Hematopoietic multipotent progenitor cell treated with erythropoietin and hydrocortisone succinate and interleukin-3 and kit ligand, for 4 days (in vitro differentiated cells): ENCODE measurements around the gene GPRC6A.

Source experiments
- DNase-seq: peaks from one replicate; pipeline ENCODE4 v3.0.0-alpha.2; 2015

The GPRC6A gene

DNA sequence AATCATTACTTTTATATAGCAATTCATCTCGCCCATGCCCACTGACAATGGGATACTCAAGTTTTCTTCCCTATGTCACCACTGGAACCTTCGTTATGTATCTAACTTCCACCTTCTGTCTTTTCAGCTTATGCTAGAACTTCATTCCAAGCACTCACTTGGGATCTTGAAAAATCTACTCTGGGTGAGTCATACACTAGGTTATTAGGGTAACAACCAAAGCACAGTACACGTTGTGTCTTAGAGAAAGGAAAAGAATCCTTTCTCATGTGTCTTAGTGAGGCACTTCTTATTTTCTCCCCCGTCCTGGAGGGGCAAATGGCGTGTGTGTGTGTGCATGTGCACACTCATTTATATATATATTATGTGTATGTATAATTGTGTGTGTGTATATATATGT, 45.0 kb downstream of the GPRC6A start:
- DNase-seq: no peak

DNA sequence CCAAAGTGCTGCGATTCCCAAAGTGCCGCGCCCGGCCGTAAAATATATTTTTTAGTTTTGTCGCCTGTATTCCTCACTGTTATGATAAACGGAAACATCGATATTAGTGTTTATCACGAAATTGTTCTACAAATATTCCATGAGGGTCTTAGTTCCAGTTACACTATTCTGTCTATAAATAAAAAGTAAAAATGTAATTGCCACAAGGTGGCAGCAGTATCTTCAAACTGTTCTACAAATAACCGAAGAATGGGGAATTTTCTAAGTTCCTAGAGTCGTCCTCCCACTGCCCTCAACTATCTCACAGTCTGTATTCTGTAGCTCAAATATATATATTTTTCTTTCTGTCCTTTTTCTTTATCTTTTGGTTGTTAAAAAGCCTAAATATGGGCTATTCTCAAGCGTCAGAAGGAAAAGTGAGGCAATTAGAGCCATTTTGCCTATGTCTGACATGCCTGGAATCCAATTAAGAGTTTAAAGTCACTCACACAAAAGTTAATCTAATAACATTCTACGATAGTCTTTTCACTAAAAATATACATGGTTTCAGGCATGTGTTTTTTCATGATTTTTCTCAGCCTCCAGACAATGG, 49.2 kb downstream of the GPRC6A start:
- DNase-seq: peak; percentile 70

DNA sequence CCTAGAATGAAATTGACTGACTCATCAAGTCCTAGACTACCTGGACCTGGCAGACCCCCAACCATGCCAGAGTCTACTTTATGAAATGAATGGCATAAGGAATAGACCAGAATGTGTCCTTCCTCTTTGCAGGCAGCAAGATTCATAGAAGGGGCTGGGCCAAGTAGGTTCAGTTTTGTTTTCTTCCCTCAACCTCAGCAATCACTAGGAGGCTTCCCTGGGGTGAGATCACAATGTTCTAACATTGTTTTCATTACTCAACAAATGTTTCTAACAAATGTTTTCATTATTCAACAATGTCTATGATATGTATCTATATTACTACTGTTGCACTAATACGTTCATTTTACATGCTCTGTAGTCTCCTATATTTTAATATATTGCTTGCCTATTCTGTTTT, 55.0 kb downstream of the GPRC6A start:
- DNase-seq: no peak

DNA sequence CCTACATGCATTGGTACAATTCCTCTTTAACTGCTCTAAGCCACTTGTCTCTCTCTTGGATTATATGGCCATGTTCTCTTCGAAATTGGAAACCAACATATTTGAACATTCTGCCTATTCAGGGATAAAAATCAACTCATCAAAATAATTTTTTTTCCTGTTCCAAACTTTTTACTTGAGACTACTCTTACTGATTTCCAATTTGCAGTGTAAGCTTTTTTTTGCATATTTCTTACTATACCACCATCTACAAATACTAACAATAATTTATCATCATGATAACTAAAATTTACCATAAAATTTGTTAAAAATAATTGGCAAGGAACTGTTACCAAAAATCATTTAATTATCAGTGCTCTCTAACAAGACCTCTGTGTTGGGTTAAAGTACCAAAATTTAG, 56.4 kb downstream of the GPRC6A start:
- DNase-seq: no peak

DNA sequence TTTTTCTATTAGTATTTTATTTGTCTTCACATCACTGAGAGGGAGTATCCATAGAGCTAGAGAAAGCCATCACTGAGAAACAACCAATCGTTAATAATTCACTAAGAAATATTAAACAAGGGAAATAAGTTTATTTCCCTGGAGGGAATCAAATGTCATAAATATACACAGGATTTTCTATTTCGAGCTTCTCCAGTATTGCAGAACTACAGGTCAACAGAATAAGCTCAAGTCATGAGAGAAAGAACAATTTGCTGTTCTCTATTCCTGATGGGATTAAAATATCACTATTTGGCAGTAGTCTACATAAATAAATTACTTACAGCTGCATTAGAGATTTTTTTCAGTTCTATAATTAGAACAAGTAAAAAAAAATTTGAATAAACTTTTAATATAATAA, 61.2 kb downstream of the GPRC6A start:
- DNase-seq: no peak

DNA sequence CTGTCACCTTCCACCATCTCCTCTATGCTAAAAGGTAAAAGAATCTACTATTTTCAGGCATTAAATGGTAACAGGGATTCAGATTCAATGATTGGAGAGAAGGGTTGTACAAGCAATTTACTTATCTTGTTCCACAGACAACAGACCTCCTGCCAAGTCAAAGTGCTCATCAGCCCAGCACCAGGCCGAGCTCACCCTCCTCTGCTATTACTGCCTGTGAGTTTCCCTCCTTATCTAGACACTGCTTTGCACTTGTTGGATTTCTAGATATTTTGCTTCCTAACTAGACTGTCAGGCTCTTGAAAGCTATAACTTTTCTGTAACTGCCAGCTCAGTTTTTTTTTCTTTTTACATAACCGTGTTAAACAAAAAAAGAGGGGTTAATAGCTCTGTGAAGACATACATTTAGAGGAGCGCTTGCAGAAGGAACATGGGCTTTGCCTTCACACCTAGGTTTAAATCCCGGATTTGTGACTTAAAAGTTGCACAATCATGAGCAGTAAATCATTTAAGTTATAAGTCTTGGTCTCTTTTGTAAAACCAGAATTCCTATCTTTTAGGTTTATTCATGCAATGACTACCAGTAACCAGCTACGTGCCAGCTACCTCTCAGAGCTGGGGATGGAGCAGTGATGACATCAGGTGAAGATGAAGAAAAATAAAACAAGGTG, 62.2 kb downstream of the GPRC6A start:
- DNase-seq: peak; percentile 87

DNA sequence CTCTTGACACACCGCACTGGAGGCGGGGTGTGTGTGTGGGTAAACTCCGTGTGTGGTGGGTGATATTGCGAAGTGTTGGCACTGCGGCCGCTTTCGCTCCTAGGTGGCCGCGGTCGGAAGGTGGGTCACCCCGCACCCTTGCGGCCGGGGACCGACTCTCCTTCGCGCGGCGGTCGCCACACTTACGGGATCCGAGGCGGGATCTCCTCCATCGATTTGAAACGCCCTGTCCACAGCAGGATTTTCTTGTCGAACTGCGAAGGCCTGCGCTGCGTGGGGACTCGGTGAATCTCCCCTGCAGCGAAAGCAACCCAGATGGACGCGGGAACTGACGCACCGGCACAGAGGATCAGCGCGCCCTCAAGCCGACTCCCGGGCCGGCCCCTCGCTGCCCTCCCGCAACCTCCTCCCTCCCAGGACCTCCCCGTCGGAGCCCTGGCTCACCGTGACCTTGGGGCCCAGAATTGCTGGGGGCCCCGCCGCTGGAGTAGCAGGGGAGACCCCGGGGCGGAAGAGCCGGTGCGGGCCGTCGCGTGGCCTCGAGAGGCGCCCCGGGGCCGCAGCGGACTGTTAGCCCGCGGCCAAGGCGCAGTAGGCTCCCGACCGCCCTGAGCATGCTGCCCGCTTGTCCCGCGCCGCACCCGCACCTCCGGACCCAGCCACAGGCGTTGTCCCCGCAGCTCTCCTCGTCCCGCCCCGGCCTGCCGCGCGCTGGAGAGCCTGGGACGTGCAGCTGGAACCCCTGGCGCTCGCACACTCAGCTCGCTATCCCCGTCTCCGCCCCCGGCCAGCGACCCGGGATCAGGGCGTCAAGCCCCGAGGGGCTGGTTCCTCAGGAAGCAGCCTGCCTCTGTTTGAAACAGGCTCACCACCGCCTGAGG, 63.7 kb downstream of the GPRC6A start, which contains the start of gene FAM162B:
FAM162B (minus strand) TSS at position 759 of the 881 bp plus-strand sequence; CDS start at position 616, 143 bp downstream.
- peak; percentile 37 for DNase-seq

DNA sequence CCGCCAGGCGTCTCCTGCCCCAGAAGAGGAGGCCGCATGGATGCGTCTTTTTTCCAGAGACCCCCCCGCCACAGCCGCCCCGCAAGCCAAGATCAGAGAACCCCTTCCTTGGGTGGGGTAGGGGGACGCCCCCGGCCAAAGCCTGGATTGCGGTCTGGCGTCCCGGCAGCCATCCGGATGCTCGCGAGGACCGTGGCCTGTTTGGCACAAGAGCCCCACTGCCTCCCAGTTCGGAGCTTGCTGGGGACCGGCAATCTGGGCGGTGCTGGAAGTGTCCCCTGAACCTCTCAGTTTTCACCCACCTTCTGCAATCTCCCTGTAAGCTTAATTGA, 64.3 kb downstream of the GPRC6A start:
- DNase-seq: peak; percentile 24

DNA sequence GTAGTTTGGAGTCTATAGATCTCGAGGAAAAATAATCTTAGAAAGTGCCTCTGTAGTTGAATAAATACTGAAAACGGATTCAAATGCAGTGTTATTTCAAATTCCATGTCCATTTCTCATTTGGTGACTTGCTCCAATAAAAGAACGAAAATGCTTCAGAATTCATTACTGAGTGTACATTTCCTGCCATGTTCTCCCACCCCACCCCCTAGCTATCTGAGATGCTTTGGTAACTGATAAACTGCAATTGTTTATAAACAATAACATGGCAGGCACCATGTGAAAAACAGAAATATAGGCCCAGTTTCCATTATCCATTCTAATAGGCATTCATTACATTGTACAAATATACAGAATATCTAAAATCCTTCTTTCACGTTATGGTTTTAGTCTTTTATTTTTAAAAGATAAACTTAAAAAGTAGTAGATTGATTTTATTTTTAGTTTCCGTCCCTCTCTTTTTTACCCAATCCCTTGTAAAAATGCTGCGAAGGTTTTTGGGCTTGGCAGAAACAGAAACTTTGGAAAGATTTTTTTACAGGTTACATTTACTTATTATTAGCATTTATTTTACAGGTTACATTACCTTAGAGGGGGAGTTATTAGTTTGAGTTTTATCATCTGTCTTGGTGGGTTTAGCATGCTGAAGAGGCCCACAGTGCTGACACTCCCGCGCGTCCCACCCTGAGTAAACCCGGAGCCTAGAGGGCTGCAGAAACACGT, 64.8 kb downstream of the GPRC6A start:
- no peak for DNase-seq

DNA sequence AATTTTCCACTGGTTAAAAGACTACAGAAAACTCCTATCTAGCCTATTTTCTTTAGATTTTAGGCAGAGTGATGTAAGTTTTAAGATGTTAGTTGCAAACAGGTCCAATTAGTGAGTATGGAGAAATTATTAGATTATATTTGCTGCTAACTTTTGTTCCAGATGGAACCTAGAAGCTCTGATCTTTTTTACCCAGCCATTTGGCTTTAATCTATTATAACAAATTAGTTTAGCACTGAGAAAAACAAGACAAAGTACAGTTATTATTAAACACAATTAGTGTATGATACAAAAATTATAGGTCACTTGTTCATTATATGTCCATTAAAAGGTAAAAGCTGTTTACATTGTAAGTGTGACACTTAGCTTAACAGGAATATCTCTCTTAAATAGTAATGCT, 65.8 kb downstream of the GPRC6A start:
- no peak for DNase-seq

DNA sequence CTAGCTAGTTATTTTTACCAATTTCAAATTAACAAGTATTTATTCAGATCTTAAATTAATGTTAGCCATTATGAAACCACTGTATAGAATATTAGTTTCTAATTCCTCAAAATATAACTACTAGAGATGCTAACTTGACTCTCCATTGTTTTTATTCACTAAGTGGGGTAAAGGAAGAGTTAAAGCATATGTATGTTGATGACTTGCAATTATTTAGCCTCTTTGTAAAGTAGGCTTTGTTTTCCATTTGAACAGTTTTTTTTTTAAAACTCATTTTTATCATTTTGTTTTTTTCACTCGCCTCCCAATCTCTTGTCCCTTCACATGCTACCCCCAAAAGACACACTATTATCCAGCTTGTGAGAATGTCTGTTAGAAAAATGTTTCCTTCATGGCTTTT, 66.6 kb downstream of the GPRC6A start:
- DNase-seq: no peak

DNA sequence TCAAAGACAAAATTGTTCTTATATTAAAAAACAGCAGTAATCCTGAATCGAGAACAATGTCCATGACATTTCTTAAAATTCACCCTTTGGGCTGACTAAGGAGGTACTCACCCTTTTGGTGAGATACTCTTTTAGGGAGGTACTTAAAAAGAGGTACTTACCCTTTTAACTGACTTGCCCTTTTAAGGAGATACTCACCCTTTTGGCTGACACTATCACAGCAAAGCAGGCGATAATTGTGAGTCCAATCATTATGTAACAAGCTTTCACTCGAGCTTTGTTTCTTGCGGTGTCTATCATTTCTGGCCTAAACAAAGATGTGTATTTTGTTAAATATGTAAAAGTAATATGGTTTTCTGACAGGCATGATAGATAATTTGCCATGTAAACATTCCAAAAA, 67.1 kb downstream of the GPRC6A start:
- peak; percentile 47 for DNase-seq

DNA sequence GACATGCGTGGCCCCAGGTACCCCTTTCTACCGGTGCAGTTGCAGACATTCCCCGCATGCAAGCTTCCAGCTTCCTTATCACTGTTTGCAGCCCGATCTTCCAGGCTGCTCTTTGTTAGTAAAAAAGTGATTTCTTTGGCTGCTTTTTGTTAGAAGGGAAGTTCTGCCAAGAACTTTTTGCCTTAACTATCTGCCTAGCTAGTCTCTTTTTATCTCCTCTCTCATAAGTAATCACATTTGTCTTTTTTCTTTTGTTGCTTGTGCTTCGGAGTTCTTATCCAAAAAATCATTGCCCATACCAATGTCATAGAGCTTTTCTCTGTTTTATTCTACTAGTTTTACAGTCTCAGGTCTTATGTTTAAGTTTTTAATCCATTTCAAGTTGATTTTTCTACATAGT, 83.7 kb downstream of the GPRC6A start:
- DNase-seq: no peak
